Endothelial cell of umbilical vein (primary cell): ENCODE measurements around the gene NPPA. TPM values are rescaled to one million over a fixed set of nuclear protein-coding genes. Genes with fewer than 3 reads are reported as not detected.

Source experiments
- BruUV-seq: library from RNA; stranded (reverse); fragments of 400-500 nt; replicated peaks from 2 replicates; lab custom pipeline; 2021; lab: Mats Ljungman, UMichigan
- CTCF ChIA-PET: fragments of 300-600, 350-600 bp; sonication (Branson Sonifier 250); formaldehyde crosslinking; loops from one replicate; lab custom pipeline; 2021; ENCODE audit warnings: antibody characterized with exemption, inconsistent platforms; lab: Charles Lee
- POLR2A ChIA-PET: fragments of 300-600, 350-600 bp; sonication (Branson Sonifier 250); formaldehyde crosslinking; loops from one replicate; lab custom pipeline; 2021; ENCODE audit warnings: antibody characterized with exemption, inconsistent platforms; lab: Charles Lee
- DNase-seq: peaks from one replicate; pipeline ENCODE4 v3.0.0-alpha.2; 2011; ENCODE audit warnings: low read depth, low spot score
- FAIRE-seq: peaks from 2 replicates; lab custom pipeline; 2011; peaks lifted over from hg19 to GRCh38; lab: Jason Lieb, UNC
- H2AFZ ChIP-seq: 2 replicates; pipeline ENCODE4 v1.6.0; 2012; ENCODE audit warnings: low read depth, low read length, control low read depth, inconsistent platforms
- H3K27ac ChIP-seq: 2 replicates; pipeline ENCODE4 v1.5.1; 2011; ENCODE audit warnings: low read depth, mild to moderate bottlenecking, control low read depth, low read length, moderate library complexity; ENCODE audit not compliant: insufficient read depth
- H3K27me3 ChIP-seq, 2 experiments: 2 replicates each; pipeline versions ENCODE4 v1.6.0 to v1.6.1; 2011; ENCODE audit warnings: low read length in 2 of 2, mixed read lengths in 1 of 2; ENCODE audit not compliant: control insufficient read depth in 2 of 2, insufficient read depth in 2 of 2
- H3K36me3 ChIP-seq, 2 experiments: 2 replicates in 1 of 2; 3 replicates in 1 of 2; pipeline ENCODE4 v1.5.1; 2011; ENCODE audit warnings: low read length in 2 of 2, mild to moderate bottlenecking in 1 of 2, moderate library complexity in 1 of 2; ENCODE audit not compliant: control insufficient read depth in 2 of 2, insufficient read depth in 2 of 2; ENCODE audit errors: extremely low read depth in 1 of 2
- H3K4me1 ChIP-seq: 3 replicates; pipeline ENCODE4 v1.5.1; 2011; ENCODE audit warnings: mild to moderate bottlenecking, low read length; ENCODE audit not compliant: control insufficient read depth, insufficient read depth; ENCODE audit errors: extremely low read depth
- H3K4me2 ChIP-seq: 2 replicates; pipeline ENCODE4 v1.6.1; 2011; ENCODE audit warnings: low read length, control low read depth, mixed read lengths; ENCODE audit not compliant: insufficient read depth
- H3K4me3 ChIP-seq, 3 experiments: fragments of 200-600 bp in 1 of 3; sonication (generic), shearing (Covaris generic) in 1 of 3; replicated peaks in 1 of 3; 2 replicates each; pipeline ENCODE4 v1.5.1; 2011 to 2016; ENCODE audit warnings: control low read depth in 3 of 3, low read length in 3 of 3, mild to moderate bottlenecking in 2 of 3, inconsistent platforms in 1 of 3, low read depth in 1 of 3, moderate library complexity in 1 of 3; ENCODE audit not compliant: insufficient read depth in 1 of 3
- H3K79me2 ChIP-seq: 2 replicates; pipeline ENCODE4 v1.6.0; 2012; ENCODE audit warnings: low read length, inconsistent platforms; ENCODE audit not compliant: control insufficient read depth, insufficient read depth
- H3K9ac ChIP-seq: replicated peaks from 2 replicates; pipeline ENCODE3; 2011; ENCODE audit warnings: low read length, control low read depth; ENCODE audit not compliant: insufficient read depth; ENCODE audit errors: extremely low read depth
- H3K9me1 ChIP-seq: replicated peaks from 3 replicates; pipeline ENCODE4 v1.6.0; 2011; ENCODE audit warnings: mild to moderate bottlenecking, low read length; ENCODE audit not compliant: control insufficient read depth, insufficient read depth; ENCODE audit errors: extremely low read depth
- H3K9me3 ChIP-seq: replicated peaks from 2 replicates; pipeline ENCODE4 v1.5.1; 2012; ENCODE audit warnings: low read length, inconsistent platforms; ENCODE audit not compliant: control insufficient read depth, insufficient read depth
- H4K20me1 ChIP-seq: replicated peaks from 2 replicates; pipeline ENCODE3; 2011; ENCODE audit warnings: mild to moderate bottlenecking, low read length; ENCODE audit not compliant: control insufficient read depth, insufficient read depth; ENCODE audit errors: extremely low read depth
- EZH2 ChIP-seq: IDR thresholded peaks from 2 replicates; pipeline ENCODE4 v1.6.1; 2012; ENCODE audit warnings: borderline replicate concordance, low read depth, mild to moderate bottlenecking, moderate library complexity, low read length, inconsistent platforms; ENCODE audit not compliant: severe bottlenecking
- FOS ChIP-seq: IDR thresholded peaks from 2 replicates; pipeline ENCODE4 v1.6.1; 2011; ENCODE audit warnings: mild to moderate bottlenecking, low read length, moderate library complexity, borderline replicate concordance; ENCODE audit not compliant: insufficient read depth
- GATA2 ChIP-seq: IDR thresholded peaks from 2 replicates; pipeline ENCODE4 v1.7.0; 2011; ENCODE audit warnings: low read depth, mild to moderate bottlenecking, moderate library complexity, mixed read lengths, low read length; ENCODE audit not compliant: insufficient read length, insufficient read depth
- JUN ChIP-seq: IDR thresholded peaks from 2 replicates; pipeline ENCODE4 v1.6.1; 2011; ENCODE audit warnings: borderline replicate concordance, low read depth; ENCODE audit not compliant: insufficient read length, insufficient read depth
- MAX ChIP-seq: IDR thresholded peaks from 2 replicates; pipeline ENCODE4 v1.6.1; 2011; ENCODE audit not compliant: insufficient read depth, insufficient read length
- MYC ChIP-seq: IDR thresholded peaks from one replicate; pipeline ENCODE4 v1.6.1; 2011; ENCODE audit warnings: mild to moderate bottlenecking, low read depth, low read length
- POLR2A ChIP-seq: IDR thresholded peaks from 2 replicates; pipeline ENCODE4 v1.6.1; 2012; ENCODE audit warnings: low read depth, mild to moderate bottlenecking, control low read depth, low read length
- POLR2AphosphoS5 ChIP-seq: IDR thresholded peaks from 2 replicates; pipeline ENCODE4 v1.6.1; 2012; ENCODE audit warnings: low read depth, mild to moderate bottlenecking, control low read depth, low read length, moderate library complexity; ENCODE audit not compliant: insufficient read depth
- dilution Hi-C: fragments of 300-500 bp; cut with MboI; formaldehyde crosslinking; loops from one replicate; pipeline ENCODE4 v1.15.0; 2019; ENCODE audit warnings: low sequenced_read_pairs; ENCODE audit not compliant: extremely low pct_ligation_motif_present
- intact Hi-C: fragments of 100-400 bp; cut with micrococcal nuclease; formaldehyde crosslinking; loops from one replicate; pipeline ENCODE4 v1.10.0; 2022
- polyA plus RNA-seq, 4 experiments: library from polyadenylated mRNA; depleted of rRNA in 3 of 4; stranded (reverse) in 3 of 4; unstranded in 1 of 4; fragments of >200 nt; gene quantifications; 2 replicates each; pipeline versions ENCODE4 v1.2.1 to v1.2.3, GENCODE V29; 2011 to 2012; ENCODE audit warnings: missing spikeins in 1 of 4
- total RNA-seq: library from RNA; stranded (reverse); gene quantifications from 2 replicates; pipeline ENCODE4 v1.2.3, GENCODE V29; 2021
- TF ChIP-seq, protein P1 (sequence below), 2 donors: IDR thresholded peaks; 1 replicate in 1 of 2; 2 replicates in 1 of 2; pipeline ENCODE4 v1.5.1; 2011; ENCODE audit warnings: low read length in 2 of 2, mild to moderate bottlenecking in 2 of 2, moderate library complexity in 2 of 2, control low read depth in 1 of 2, inconsistent platforms in 1 of 2, low read depth in 1 of 2; ENCODE audit not compliant: insufficient read depth in 1 of 2; ENCODE audit errors: extremely low read depth in 1 of 2

NPPA gene
- total and polyA plus RNA-seq, 2 donors (not counting 3 experiments of a cell fraction or from before 2014, with no cell fraction given): not detected

GRCh38 chr1:11797525-11798216 is 49.9 kb downstream of the NPPA start:
- dilution Hi-C loops: no loop called here

More at GRCh38 chr1:11797525-11798216, 49.9 kb downstream of the NPPA start:
- H3K4me1 ChIP-seq: peaks cover 33% of the 10 kb centered on the region
- H3K36me3 ChIP-seq: peaks cover 6 to 38% of the 10 kb centered on the region in 2 experiments
- H3K4me3 ChIP-seq: peak overlapping the region in 1 of 3 experiments; percentile 12
- TF ChIP-seq, protein P1, sequence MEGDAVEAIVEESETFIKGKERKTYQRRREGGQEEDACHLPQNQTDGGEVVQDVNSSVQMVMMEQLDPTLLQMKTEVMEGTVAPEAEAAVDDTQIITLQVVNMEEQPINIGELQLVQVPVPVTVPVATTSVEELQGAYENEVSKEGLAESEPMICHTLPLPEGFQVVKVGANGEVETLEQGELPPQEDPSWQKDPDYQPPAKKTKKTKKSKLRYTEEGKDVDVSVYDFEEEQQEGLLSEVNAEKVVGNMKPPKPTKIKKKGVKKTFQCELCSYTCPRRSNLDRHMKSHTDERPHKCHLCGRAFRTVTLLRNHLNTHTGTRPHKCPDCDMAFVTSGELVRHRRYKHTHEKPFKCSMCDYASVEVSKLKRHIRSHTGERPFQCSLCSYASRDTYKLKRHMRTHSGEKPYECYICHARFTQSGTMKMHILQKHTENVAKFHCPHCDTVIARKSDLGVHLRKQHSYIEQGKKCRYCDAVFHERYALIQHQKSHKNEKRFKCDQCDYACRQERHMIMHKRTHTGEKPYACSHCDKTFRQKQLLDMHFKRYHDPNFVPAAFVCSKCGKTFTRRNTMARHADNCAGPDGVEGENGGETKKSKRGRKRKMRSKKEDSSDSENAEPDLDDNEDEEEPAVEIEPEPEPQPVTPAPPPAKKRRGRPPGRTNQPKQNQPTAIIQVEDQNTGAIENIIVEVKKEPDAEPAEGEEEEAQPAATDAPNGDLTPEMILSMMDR (IDR thresholded peaks at IDR 0.05; ENCODE audit: extremely low read depth in 1 of 2, insufficient read depth in 1 of 2, low read depth in 1 of 2, low read length in 2 of 2): no peak
- no peak for TF ChIP-seq EZH2
- peak; percentile 81 for TF ChIP-seq GATA2
- no peak for TF ChIP-seq MAX
- peak; percentile 64 for TF ChIP-seq POLR2AphosphoS5
- TF ChIP-seq POLR2A: no peak
- TF ChIP-seq FOS: peak; percentile 49
- TF ChIP-seq JUN: peak; percentile 51
- no peak for TF ChIP-seq MYC
- peak overlapping the region; percentile 96 for H3K27ac ChIP-seq
- DNase-seq (peak; percentile 99), FAIRE-seq (peak; percentile 99)
- CTCF ChIA-PET: interaction anchor here (0.7 to 1.9 kb wide), 8 partner anchors 9 to 84 kb away, joined by 3 to 31 read pairs (median 4); partner anchors contain the start of genes CLCN6 and MTHFR
- no peaks in the 10 kb centered on the region for H3K9me3 ChIP-seq
- H2AFZ ChIP-seq: peak overlapping the region; percentile 12
- peaks cover 3% of the 10 kb centered on the region for H3K79me2 ChIP-seq
- peak overlapping the region; percentile 70 for H3K4me2 ChIP-seq
- H3K9ac ChIP-seq: peak overlapping the region; percentile 84
- H4K20me1 ChIP-seq: no peaks in the 10 kb centered on the region
- intact Hi-C loops: loop anchor here (1.0 to 2.0 kb wide), 2 partner anchors 8 to 111 kb away; partner anchors contain the start of gene MTHFR
- POLR2A ChIA-PET: interaction anchor here (0.9 to 2.1 kb wide), 6 partner anchors 8 to 112 kb away, joined by 3 to 18 read pairs (median 8); partner anchors contain the start of genes CLCN6 and MTHFR
- no peaks in the 10 kb centered on the region for H3K9me1 ChIP-seq
- BruUV-seq: TSS peak; percentile 63
- no peaks in the 10 kb centered on the region for H3K27me3 ChIP-seq
